SK-N-SH treated with all-trans-retinoic acid at 6 μM for 48 hours (cell line): Measurements from ENCODE around the gene COL21A1.

Source experiments
- ARNTL ChIP-seq: fragments of 450-650 bp; formaldehyde crosslinking; IDR thresholded peaks from 2 replicates; pipeline ENCODE4 v1.5.0; 2020; ENCODE audit warnings: low read depth, mild to moderate bottlenecking, moderate library complexity, borderline replicate concordance
- CSDC2 ChIP-seq: fragments of 250-450 bp; sonication (Bioruptor Pico); IDR thresholded peaks from 2 replicates; pipeline ENCODE4 v1.5.0; 2020; ENCODE audit warnings: mild to moderate bottlenecking, moderate library complexity
- ISL1 ChIP-seq: fragments of 250-450 bp; sonication (Bioruptor Pico); IDR thresholded peaks from 2 replicates; pipeline ENCODE4 v2.1.2; 2022; ENCODE audit warnings: mild to moderate bottlenecking, moderate library complexity
- POU6F1 ChIP-seq: fragments of 250-450 bp; sonication (Bioruptor Pico); IDR thresholded peaks from 2 replicates; pipeline ENCODE4 v1.8.0; 2021; ENCODE audit warnings: low read depth, mild to moderate bottlenecking, moderate library complexity, borderline replicate concordance
- RARB ChIP-seq: fragments of 250-450 bp; sonication (Bioruptor Pico); IDR thresholded peaks from 2 replicates; pipeline ENCODE4 v1.8.0; 2021; ENCODE audit warnings: mild to moderate bottlenecking, moderate library complexity
- TSHZ2 ChIP-seq: fragments of 250-450 bp; sonication (Bioruptor Pico); IDR thresholded peaks from 2 replicates; pipeline ENCODE4 v1.5.0; 2020; ENCODE audit warnings: mild to moderate bottlenecking, moderate library complexity
- ZFP3 ChIP-seq: fragments of 250-450 bp; sonication (Bioruptor Pico); IDR thresholded peaks from 2 replicates; pipeline ENCODE4 v1.5.0; 2020; ENCODE audit warnings: mild to moderate bottlenecking, moderate library complexity
- ZFP30 ChIP-seq: fragments of 450-650 bp; formaldehyde crosslinking; IDR thresholded peaks from 2 replicates; pipeline ENCODE4 v1.5.0; 2022; ENCODE audit warnings: mild to moderate bottlenecking, moderate library complexity
- ZNF565 ChIP-seq: fragments of 450-650 bp; formaldehyde crosslinking; conservative IDR thresholded peaks from 2 replicates; pipeline ENCODE4 v1.5.0; 2020; ENCODE audit warnings: low read depth, mild to moderate bottlenecking, moderate library complexity
- ZNF70 ChIP-seq: fragments of 450-650 bp; formaldehyde crosslinking; IDR thresholded peaks from 2 replicates; pipeline ENCODE4 v1.5.0; 2020; ENCODE audit warnings: mild to moderate bottlenecking, moderate library complexity
- ZNF8 ChIP-seq: fragments of 450-650 bp; formaldehyde crosslinking; IDR thresholded peaks from 2 replicates; pipeline ENCODE4 v1.5.0; 2020; ENCODE audit warnings: mild to moderate bottlenecking, moderate library complexity
- TF ChIP-seq, protein P1 (sequence below): fragments of 250-450 bp; sonication (Bioruptor Pico); IDR thresholded peaks from 2 replicates; pipeline ENCODE4 v1.5.1; 2020; ENCODE audit warnings: low read depth, mild to moderate bottlenecking, moderate library complexity

DNA sequence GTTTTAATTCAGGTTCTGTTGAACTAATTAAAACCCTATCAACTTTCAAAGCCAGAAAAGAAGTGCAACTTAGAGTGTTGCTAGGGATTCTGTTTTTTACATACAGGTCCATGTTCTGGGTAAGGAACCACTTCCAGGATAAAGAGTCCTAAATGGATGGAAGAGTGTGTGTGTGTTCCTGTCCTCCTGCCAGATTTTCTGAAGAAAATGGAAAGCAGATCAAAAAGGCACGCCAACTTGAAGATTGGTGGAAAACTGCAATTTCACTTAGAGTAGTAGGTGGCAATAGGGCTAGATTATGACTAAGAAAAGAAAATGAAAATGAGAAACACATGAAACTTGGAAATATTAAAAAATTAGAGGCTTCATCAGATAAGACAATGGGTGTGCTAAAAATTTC lies 85.3 kb downstream of the COL21A1 start:
- no peak for TF ChIP-seq RARB (CRISPR knock-in tag)
- no peak for TF ChIP-seq TSHZ2 (CRISPR knock-in tag)
- TF ChIP-seq ZNF70 (CRISPR knock-in tag) = no peak
- no peak for TF ChIP-seq ARNTL (CRISPR knock-in tag)
- TF ChIP-seq, protein P1, sequence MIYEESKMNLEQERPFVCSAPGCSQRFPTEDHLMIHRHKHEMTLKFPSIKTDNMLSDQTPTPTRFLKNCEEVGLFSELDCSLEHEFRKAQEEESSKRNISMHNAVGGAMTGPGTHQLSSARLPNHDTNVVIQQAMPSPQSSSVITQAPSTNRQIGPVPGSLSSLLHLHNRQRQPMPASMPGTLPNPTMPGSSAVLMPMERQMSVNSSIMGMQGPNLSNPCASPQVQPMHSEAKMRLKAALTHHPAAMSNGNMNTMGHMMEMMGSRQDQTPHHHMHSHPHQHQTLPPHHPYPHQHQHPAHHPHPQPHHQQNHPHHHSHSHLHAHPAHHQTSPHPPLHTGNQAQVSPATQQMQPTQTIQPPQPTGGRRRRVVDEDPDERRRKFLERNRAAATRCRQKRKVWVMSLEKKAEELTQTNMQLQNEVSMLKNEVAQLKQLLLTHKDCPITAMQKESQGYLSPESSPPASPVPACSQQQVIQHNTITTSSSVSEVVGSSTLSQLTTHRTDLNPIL (CRISPR knock-in tag) = no peak
- TF ChIP-seq ZNF8 (CRISPR knock-in tag) = no peak
- no peak for TF ChIP-seq POU6F1
- TF ChIP-seq ZFP30 = no peak
- TF ChIP-seq ZFP3 (CRISPR knock-in tag) = no peak
- no peak for TF ChIP-seq CSDC2 (CRISPR knock-in tag)
- no peak for TF ChIP-seq ISL1
- no peak for TF ChIP-seq ZNF565
